ENCODE results near the gene CD48. TPM values are rescaled to one million over a fixed set of nuclear protein-coding genes. Genes with fewer than 3 reads are reported as not detected.

CD48 gene
- polyA plus RNA-seq, 3 donors = 356 to 688 (median 363) TPM

DNA sequence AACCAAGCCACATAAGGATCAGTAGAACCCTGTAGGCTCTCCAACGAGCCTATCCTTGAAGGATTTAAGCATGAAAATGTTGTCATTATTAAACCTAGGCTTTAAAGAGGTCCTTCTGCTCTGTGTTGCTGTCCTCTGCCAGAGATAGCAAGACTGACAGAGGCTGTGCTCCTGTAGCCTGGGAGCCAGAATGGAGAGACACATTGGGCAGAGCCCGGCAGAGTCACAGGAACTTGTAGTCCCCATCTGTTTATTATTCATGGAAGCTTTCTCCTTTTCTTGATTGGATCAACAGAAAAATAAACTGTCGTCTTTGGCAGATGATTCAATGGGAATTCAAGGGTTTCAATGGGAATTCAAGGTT lies 45.6 kb downstream of the CD48 start:
- Histone ChIP-seq H3K27me3 (ENCODE audit: control insufficient read depth in 2 of 2, insufficient read depth in 2 of 2, low read length in 2 of 2) (no peaks in the 10 kb centered on the region), H2AFZ (ENCODE audit: insufficient read depth, low read depth, low read length, poor library complexity, severe bottlenecking) (peak overlapping the region; percentile 60), H3K9me3 (replicated peaks in 1 of 2; ENCODE audit: control insufficient read depth in 1 of 2, insufficient read depth in 1 of 2, low read length in 2 of 2) (peaks cover 3 to 10% of the 10 kb centered on the region in 2 donors), H4K20me1 (ENCODE audit: insufficient read depth, low read length) (no peaks in the 10 kb centered on the region), H3K36me3 (replicated peaks in 1 of 2; ENCODE audit: control insufficient read depth in 1 of 2, insufficient read depth in 2 of 2, low read length in 2 of 2) (no peaks in the 10 kb centered on the region), H3K4me2 (replicated peaks; ENCODE audit: extremely low read depth, low read length, poor library complexity, severe bottlenecking) (peak overlapping the region; percentile 72), H3K79me2 (ENCODE audit: insufficient read depth, low read length) (no peaks in the 10 kb centered on the region), H3K4me3 (replicated peaks in 1 of 3; ENCODE audit: low read depth in 2 of 3, low read length in 3 of 3) (peak overlapping the region in 1 of 3 experiments; percentile 68), H3K4me1 (ENCODE audit: control insufficient read depth in 1 of 2, insufficient read depth in 2 of 2, low read length in 2 of 2) (peaks cover 50 to 54% of the 10 kb centered on the region in 2 donors), H3K9ac (ENCODE audit: insufficient read depth, low read length, poor library complexity, severe bottlenecking) (no peak overlapping the region), H3K27ac (ENCODE audit: low read depth in 1 of 2, low read length in 2 of 2) (peak overlapping the region; percentile 54 to 75)
- DNase-seq = no peak
- peak overlapping the region; percentile 80 to 96 (median 94) for H3K27ac Mint-ChIP-seq
- peaks cover 2 to 14% (median 9%) of the 10 kb centered on the region in 7 donors for H3K9me3 Mint-ChIP-seq
- H3K4me1 Mint-ChIP-seq = peaks cover 56% of the 10 kb centered on the region
- intact Hi-C loops (cut with micrococcal nuclease) = no loop called here
- TF ChIP-seq, protein P1, sequence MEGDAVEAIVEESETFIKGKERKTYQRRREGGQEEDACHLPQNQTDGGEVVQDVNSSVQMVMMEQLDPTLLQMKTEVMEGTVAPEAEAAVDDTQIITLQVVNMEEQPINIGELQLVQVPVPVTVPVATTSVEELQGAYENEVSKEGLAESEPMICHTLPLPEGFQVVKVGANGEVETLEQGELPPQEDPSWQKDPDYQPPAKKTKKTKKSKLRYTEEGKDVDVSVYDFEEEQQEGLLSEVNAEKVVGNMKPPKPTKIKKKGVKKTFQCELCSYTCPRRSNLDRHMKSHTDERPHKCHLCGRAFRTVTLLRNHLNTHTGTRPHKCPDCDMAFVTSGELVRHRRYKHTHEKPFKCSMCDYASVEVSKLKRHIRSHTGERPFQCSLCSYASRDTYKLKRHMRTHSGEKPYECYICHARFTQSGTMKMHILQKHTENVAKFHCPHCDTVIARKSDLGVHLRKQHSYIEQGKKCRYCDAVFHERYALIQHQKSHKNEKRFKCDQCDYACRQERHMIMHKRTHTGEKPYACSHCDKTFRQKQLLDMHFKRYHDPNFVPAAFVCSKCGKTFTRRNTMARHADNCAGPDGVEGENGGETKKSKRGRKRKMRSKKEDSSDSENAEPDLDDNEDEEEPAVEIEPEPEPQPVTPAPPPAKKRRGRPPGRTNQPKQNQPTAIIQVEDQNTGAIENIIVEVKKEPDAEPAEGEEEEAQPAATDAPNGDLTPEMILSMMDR (IDR thresholded peaks at IDR 0.05) = no peak
- WGBS (ENCODE audit: insufficient coverage) = no CpG with 5 or more reads among the region's 3 CpGs
- peak overlapping the region; percentile 72 to 84 for H3K4me3 Mint-ChIP-seq
- peaks cover 4 to 10% of the 10 kb centered on the region in 2 donors for H3K36me3 Mint-ChIP-seq
- H3K27me3 Mint-ChIP-seq (ENCODE audit: low read depth in 3 of 3) = no peaks in the 10 kb centered on the region

DNA sequence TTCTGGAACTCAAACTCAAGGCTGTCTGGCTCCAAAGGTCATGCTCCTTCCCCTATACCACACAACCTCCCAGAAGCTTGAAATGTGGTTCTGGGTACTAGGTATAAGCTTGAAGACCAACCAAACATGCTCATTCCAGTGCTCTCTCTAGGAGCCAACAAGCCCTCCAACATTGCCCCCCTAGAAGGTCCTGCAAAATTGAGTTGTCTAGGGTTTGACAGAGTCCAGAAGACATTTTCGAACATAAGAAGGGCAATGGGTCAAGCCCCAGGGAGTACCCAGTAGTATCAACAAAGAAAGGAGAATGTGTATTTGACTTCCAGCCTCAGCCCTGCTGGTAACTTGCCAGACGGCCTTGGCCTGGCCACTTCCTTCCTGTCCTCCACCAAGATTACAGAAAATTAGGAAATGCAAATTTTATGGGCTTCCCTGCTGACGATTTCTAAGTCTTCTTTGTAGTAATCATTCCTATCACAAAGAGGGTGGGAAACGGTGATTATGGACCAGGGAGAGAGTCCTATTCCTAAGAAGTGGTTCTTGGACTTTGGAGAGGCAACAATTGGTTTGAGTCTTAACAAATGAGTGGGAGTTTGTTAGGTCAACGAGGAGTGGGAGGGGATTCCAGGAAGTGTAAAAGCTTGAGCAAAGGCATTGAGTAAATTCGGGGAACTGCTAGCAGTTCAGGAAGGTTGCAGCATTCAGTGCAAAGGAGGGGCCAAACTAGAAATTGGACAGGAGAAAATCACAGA lies 46.1 kb downstream of the CD48 start:
- H3K4me1 ChIP-seq (ENCODE audit: control insufficient read depth in 1 of 2, insufficient read depth in 2 of 2, low read length in 2 of 2) = peaks cover 50 to 54% of the 10 kb centered on the region in 2 donors
- no peaks in the 10 kb centered on the region for H4K20me1 ChIP-seq (ENCODE audit: insufficient read depth, low read length)
- H3K4me2 ChIP-seq (replicated peaks; ENCODE audit: extremely low read depth, low read length, poor library complexity, severe bottlenecking) = peak overlapping the region; percentile 72
- Mint-ChIP-seq H3K9me3 (peaks cover 2 to 14% (median 9%) of the 10 kb centered on the region in 7 donors), H3K4me1 (peaks cover 54% of the 10 kb centered on the region), H3K36me3 (peaks cover 0 to 5% of the 10 kb centered on the region in 2 donors), H3K27ac (peak overlapping the region; percentile 80 to 96 (median 94)), H3K27me3 (ENCODE audit: low read depth in 3 of 3) (no peaks in the 10 kb centered on the region), H3K4me3 (peak overlapping the region; percentile 72 to 84)
- no peak overlapping the region for H3K9ac ChIP-seq (ENCODE audit: insufficient read depth, low read length, poor library complexity, severe bottlenecking)
- H3K36me3 ChIP-seq (replicated peaks in 1 of 2; ENCODE audit: control insufficient read depth in 1 of 2, insufficient read depth in 2 of 2, low read length in 2 of 2) = no peaks in the 10 kb centered on the region
- WGBS (ENCODE audit: insufficient coverage) = 0% methylated on average over 3 of the region's 6 CpGs
- TF ChIP-seq, protein P1 (IDR thresholded peaks at IDR 0.05) = no peak
- peak in 2 of 3 donors; percentile 63 to 68 for DNase-seq
- peak overlapping the region in 2 of 3 experiments; percentile 37 to 68 for H3K4me3 ChIP-seq (replicated peaks in 1 of 3; ENCODE audit: low read depth in 2 of 3, low read length in 3 of 3)
- peak overlapping the region; percentile 60 for H2AFZ ChIP-seq (ENCODE audit: insufficient read depth, low read depth, low read length, poor library complexity, severe bottlenecking)
- peaks cover 3 to 10% of the 10 kb centered on the region in 2 donors for H3K9me3 ChIP-seq (replicated peaks in 1 of 2; ENCODE audit: control insufficient read depth in 1 of 2, insufficient read depth in 1 of 2, low read length in 2 of 2)
- H3K27ac ChIP-seq (ENCODE audit: low read depth in 1 of 2, low read length in 2 of 2) = peak overlapping the region; percentile 54 to 75
- intact Hi-C loops (cut with micrococcal nuclease) = no loop called here
- no peaks in the 10 kb centered on the region for H3K79me2 ChIP-seq (ENCODE audit: insufficient read depth, low read length)
- no peaks in the 10 kb centered on the region for H3K27me3 ChIP-seq (ENCODE audit: control insufficient read depth in 2 of 2, insufficient read depth in 2 of 2, low read length in 2 of 2)

Data from CD14-positive monocyte (primary cell).